Mesenteric fat pad (tissue), 1 donor: ENCODE measurements around the gene PPA2. TPM values are rescaled to one million over a fixed set of nuclear protein-coding genes. Genes with fewer than 3 reads are reported as not detected.
"Not testable (repeated sequence)": the region's sequence is repeated elsewhere in the genome, so short reads cannot be mapped to it uniquely, and the experiment has no call there.

Source experiments
- DNase-seq: peaks from one replicate; pipeline ENCODE4 v3.0.0-alpha.2; 2020; ENCODE audit warnings: low spot score
- total RNA-seq: library from RNA; stranded (reverse); fragmentation: NEBNext Ultra II Directional; extraction: Animal tissue kit (Norgen Biotek cat#: 25700); gene quantifications from one replicate; pipeline ENCODE4 v1.2.1, GENCODE V29; 2021
- donor health status: DM: yes; HTN: yes; CAD: no.

The PPA2 gene
- total RNA-seq, 1 donor from 2014 or later, result 67.2 TPM

- no peak for DNase-seq
These were observed 13.6 kb downstream of the PPA2 start for GRCh38 chr4:105460306-105460705.

GRCh38 chr4:105458541-105458940, 15.3 kb downstream of the PPA2 start:
- not testable (repeated sequence) for DNase-seq

GRCh38 chr4:105458001-105458400, 15.9 kb downstream of the PPA2 start:
- DNase-seq, result no peak

GRCh38 chr4:105455998-105456397, 17.9 kb downstream of the PPA2 start:
- no peak for DNase-seq

GRCh38 chr4:105455182-105455581, 18.7 kb downstream of the PPA2 start:
- no peak for DNase-seq

GRCh38 chr4:105453550-105454205, 20.2 kb downstream of the PPA2 start:
- no peak for DNase-seq

- DNase-seq, result no peak
These were observed 22.5 kb downstream of the PPA2 start for GRCh38 chr4:105451346-105451745.

GRCh38 chr4:105440890-105441289, 33.0 kb downstream of the PPA2 start:
- no peak for DNase-seq

GRCh38 chr4:105437637-105438036, 36.2 kb downstream of the PPA2 start:
- DNase-seq, result no peak

- no peak for DNase-seq
These were observed 37.4 kb downstream of the PPA2 start for GRCh38 chr4:105436414-105436813.

GRCh38 chr4:105434940-105435339, 38.9 kb downstream of the PPA2 start:
- DNase-seq, result no peak

GRCh38 chr4:105433421-105433820, 40.4 kb downstream of the PPA2 start:
- DNase-seq, result no peak

GRCh38 chr4:105432438-105432837, 41.4 kb downstream of the PPA2 start:
- DNase-seq, result no peak

GRCh38 chr4:105430811-105431210, 43.1 kb downstream of the PPA2 start:
- no peak for DNase-seq

GRCh38 chr4:105426187-105426897, 47.5 kb downstream of the PPA2 start:
- DNase-seq, result no peak

- DNase-seq, result no peak
These were observed 51.5 kb downstream of the PPA2 start for GRCh38 chr4:105422207-105422920.

- no peak for DNase-seq
These were observed 56.2 kb downstream of the PPA2 start for GRCh38 chr4:105417624-105418023.

GRCh38 chr4:105415281-105415744, 58.5 kb downstream of the PPA2 start:
- DNase-seq, result no peak

- DNase-seq, result no peak
These were observed 59.5 kb downstream of the PPA2 start for GRCh38 chr4:105414316-105414715.

GRCh38 chr4:105409135-105409534, 64.7 kb downstream of the PPA2 start:
- not testable (repeated sequence) for DNase-seq

- no peak for DNase-seq
These were observed 72.8 kb downstream of the PPA2 start for GRCh38 chr4:105400901-105401677.
